Left hindlimb (tissue), 1 donor: ENCODE results near the gene GPR171.
"Not testable (repeated sequence)": the region's sequence is repeated elsewhere in the genome, so short reads cannot be mapped to it uniquely, and the experiment has no call there.

Experiments
- DNase-seq: peaks from one replicate; pipeline ENCODE4 v3.0.0-alpha.2; 2018

Gene GPR171

GRCh38 chr3:151203051-151203420, at the start of gene GPR171:
Gene GPR171 (minus strand): TSS chr3:151203216. CDS start chr3:151199386, 3,830 bp downstream.
- no peak for DNase-seq

DNA sequence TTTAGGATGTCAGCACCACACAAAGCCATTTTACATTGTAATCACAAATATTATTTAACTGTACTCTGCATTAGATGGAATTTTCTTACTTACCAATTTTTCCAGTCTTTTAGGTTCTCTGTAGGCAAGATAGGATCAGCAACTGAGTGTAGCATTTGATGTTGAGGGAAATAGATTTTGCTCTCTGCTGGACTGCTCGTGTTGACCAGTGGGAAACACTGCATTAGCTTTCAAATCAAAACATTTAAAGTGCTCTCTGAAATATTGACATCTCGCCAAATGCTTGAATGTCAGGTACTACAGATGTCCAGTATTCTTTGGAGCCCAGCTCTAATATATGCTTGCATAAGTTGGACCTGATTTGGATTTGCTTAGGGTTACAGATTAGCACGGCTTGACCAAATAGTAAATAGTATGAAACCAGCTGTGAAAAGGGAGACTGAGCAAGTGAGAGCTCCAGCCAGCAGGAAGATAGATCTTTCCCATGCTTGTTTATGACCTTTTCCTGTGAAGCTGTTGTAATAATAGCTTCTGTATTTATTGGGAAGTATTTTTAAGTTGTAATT, 45.8 kb upstream of the GPR171 start:
- DNase-seq: no peak

GRCh38 chr3:151242006-151242405, 39.0 kb upstream of the GPR171 start:
- DNase-seq: not testable (repeated sequence)

GRCh38 chr3:151236736-151237135, 33.7 kb upstream of the GPR171 start:
- DNase-seq: no peak

DNA sequence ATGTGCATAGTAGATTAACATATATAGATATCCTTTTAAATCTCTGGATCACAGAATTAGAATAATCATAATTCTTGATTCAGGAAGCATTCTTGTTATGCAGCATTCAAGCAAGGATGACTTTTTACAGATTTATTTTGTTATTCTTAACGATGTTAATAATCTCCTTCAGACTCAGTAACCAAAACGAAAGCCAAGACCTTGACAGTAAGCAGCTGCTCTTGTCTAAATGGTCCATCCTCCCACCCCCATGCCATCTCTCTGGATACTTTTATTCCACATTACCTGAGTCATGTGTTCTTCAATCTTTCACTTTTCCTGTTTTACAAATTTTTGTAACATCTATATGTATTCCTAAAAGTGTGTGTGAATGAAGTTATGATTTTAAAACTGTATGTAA, 33.3 kb upstream of the GPR171 start:
- DNase-seq: no peak

- no peak for DNase-seq
Observed at GRCh38 chr3:151234825-151235224, 31.8 kb upstream of the GPR171 start.

GRCh38 chr3:151232991-151233390, 30.0 kb upstream of the GPR171 start:
- no peak for DNase-seq

- not testable (repeated sequence) for DNase-seq
Observed at GRCh38 chr3:151232403-151232802, 29.4 kb upstream of the GPR171 start.

- no peak for DNase-seq
Observed at GRCh38 chr3:151230646-151231045, 27.6 kb upstream of the GPR171 start.

DNA sequence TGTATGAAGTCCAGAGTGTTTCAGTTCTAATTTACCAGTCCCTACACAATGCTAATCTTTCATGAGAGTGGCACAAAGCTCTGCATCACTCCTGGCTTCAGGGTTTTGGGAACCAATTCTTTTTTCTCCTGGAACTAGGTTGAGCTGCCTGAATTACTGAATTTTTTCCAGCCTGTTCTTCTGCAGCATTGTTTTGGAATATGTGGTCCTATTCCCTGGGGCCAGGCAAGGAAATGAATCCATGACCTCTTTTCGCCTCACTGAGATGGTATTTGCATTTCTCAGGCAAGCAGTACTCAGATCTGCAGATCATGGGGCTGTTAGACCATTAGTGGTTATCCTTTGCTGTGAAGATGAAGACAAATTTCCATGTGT, 25.6 kb upstream of the GPR171 start:
- no peak for DNase-seq

DNA sequence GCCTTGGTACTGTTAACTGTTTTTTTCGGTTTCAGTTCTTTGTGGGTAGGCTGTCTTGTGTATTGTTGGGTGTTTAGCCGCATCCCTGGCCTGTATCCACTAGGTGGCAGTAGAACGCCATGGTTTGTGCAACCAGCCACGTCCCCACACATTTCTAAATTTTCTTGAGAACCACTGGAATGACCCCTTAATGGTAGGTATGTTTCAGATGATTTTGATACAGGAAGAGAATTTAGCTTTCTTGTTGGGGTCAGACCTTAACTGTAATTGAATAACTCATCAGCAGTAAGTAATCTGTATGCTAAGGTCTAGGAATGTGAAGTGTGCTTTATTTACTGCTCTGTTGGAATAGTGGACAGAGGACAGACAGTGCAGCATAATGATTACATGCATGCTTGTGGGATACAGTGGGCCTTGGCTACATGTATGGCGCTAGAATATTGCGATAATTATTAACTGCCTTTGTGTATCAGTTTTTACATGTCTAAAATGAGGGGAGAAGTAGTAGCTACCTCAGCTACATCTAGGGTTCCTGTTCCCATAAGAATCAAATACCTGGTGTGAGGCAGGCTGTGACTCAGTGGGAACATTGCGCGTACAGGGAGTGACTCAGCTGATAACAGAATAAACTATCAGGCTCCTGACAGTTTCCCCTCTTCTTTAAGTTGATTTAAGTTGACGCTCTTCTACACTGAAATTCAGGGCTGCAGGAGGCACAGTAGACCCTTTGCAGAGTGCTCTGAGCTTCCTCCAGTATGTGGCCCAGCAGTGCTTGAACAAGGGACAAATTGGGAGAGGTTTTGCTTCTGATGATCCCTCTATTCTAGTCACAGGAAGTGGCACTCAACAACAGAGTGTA, 25.0 kb upstream of the GPR171 start:
- DNase-seq: peak; percentile 81

DNA sequence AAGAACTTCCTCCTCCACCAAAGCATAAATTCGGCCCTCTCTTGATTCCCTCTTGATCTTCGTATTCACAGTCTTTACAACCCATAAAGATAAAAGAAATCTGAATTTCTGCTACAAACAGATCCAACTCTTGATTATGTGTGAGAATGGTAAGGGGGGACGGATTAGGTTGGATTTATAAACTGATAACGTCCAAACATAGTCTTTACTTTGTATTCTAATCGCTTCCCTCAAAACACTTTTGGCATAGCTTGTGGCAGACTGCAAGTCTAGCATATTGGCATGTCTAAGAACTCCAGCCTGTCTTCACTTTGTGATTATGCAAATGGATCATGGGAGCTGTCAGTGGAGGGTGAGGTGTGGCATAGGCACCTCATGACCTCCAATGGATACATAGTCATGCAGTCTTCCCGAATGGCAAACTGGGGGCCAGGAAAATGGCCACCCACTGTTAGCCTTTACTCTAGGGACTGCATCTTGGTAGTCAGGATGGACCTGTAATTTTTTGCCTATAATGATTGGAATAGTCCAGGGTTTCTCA, 24.3 kb upstream of the GPR171 start:
- DNase-seq: no peak

- no peak for DNase-seq
Observed at GRCh38 chr3:151226825-151227224, 23.8 kb upstream of the GPR171 start.

GRCh38 chr3:151226088-151226563, 23.1 kb upstream of the GPR171 start:
- DNase-seq: no peak

- no peak for DNase-seq
Observed at GRCh38 chr3:151225040-151225975, 22.3 kb upstream of the GPR171 start.

- DNase-seq: no peak
Observed at GRCh38 chr3:151224268-151224866, 21.4 kb upstream of the GPR171 start.

- DNase-seq: no peak
Observed at GRCh38 chr3:151219056-151219455, 16.0 kb upstream of the GPR171 start.

DNA sequence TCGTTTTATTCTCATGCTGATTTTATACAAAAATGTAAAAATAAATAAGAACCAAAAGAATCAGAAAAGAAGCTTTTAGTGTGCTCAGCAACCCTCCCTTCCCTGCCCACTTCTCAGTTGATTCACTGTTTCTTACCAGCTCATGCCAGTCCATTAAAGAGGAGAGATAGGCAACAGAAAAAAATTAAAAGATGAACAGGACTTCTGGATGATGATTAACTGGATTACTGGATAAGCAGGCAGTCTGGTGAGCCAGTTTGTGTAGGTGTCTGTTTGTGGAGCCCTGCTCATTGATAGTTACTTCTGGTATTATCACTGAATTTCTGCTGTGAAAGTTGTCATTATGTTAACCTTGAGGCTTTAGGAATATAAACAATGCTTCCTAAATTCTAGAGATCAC, 15.1 kb upstream of the GPR171 start:
- DNase-seq: no peak

GRCh38 chr3:151216641-151217607, 13.9 kb upstream of the GPR171 start:
- DNase-seq: no peak

- no peak for DNase-seq
Observed at GRCh38 chr3:151214459-151214858, 11.4 kb upstream of the GPR171 start.

DNA sequence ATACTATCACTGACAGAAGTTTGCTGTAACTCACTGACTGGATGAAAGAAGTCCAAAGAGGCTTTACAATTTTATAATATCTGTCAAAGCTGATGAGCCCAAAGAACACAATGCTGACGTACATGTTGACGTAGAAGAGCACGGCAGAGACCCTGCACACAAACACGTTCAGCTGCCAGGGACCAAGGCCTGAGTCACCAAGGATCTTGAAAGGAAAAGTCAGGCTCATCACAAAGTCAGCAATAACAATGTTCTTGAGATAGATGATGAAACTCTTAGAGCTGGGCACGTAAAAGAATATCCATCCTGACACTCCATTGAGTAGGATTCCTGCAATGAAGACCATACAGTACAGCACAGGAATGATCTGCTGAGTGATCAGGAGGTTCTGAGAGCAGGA, 10.9 kb upstream of the GPR171 start:
- no peak for DNase-seq
